Ramos (cell line): ENCODE data around the gene POC1B.

Experiments used
- in situ Hi-C: fragments of 300-500 bp; cut with MboI; formaldehyde crosslinking; loops from one replicate; pipeline ENCODE4 v1.14.3; 2022; ENCODE audit warnings: low sequenced_read_pairs; ENCODE audit not compliant: unreplicated experiment

Gene POC1B

GRCh38 chr12:89433634-89434033 is 92.2 kb downstream of the POC1B start:
- in situ Hi-C loops, result no loop called here

GRCh38 chr12:89432396-89432795 is 93.5 kb downstream of the POC1B start:
- in situ Hi-C loops, result no loop called here

GRCh38 chr12:89429528-89429927 is 96.3 kb downstream of the POC1B start:
- in situ Hi-C loops, result no loop called here

GRCh38 chr12:89427508-89428156 is 98.2 kb downstream of the POC1B start:
- in situ Hi-C loops, result no loop called here

- in situ Hi-C loops, result no loop called here
Measured at GRCh38 chr12:89424846-89425245, 101.0 kb downstream of the POC1B start.

- in situ Hi-C loops, result no loop called here
Measured at GRCh38 chr12:89424389-89424788, 101.5 kb downstream of the POC1B start.

- in situ Hi-C loops, result no loop called here
Measured at GRCh38 chr12:89421092-89421835, 104.6 kb downstream of the POC1B start.

- in situ Hi-C loops, result no loop called here
Measured at GRCh38 chr12:89418228-89418910, 107.5 kb downstream of the POC1B start.

- in situ Hi-C loops, result no loop called here
Measured at GRCh38 chr12:89417246-89417977, 108.4 kb downstream of the POC1B start.

- in situ Hi-C loops, result no loop called here
Measured at GRCh38 chr12:89416049-89416792, 109.6 kb downstream of the POC1B start.

- in situ Hi-C loops, result no loop called here
Measured at GRCh38 chr12:89414851-89415250, 111.0 kb downstream of the POC1B start.

- in situ Hi-C loops, result no loop called here
Measured at GRCh38 chr12:89414322-89414721, 111.5 kb downstream of the POC1B start.

- in situ Hi-C loops, result no loop called here
Measured at GRCh38 chr12:89413234-89413633, 112.6 kb downstream of the POC1B start.

- in situ Hi-C loops, result no loop called here
Measured at GRCh38 chr12:89412665-89413064, 113.2 kb downstream of the POC1B start.

GRCh38 chr12:89411846-89412245 is 114.0 kb downstream of the POC1B start:
- in situ Hi-C loops, result no loop called here

GRCh38 chr12:89411234-89411633 is 114.6 kb downstream of the POC1B start:
- in situ Hi-C loops, result no loop called here

GRCh38 chr12:89405626-89406345 is 120.1 kb downstream of the POC1B start:
- in situ Hi-C loops, result no loop called here

- in situ Hi-C loops, result no loop called here
Measured at GRCh38 chr12:89401433-89402058, 124.3 kb downstream of the POC1B start.

GRCh38 chr12:89400415-89400814 is 125.4 kb downstream of the POC1B start:
- in situ Hi-C loops, result no loop called here
